HG03175 (cell line): Measurements from ENCODE around the gene ZC3H12A.

Experiments used
- ATAC-seq: cut with Tn5 transposase; IDR thresholded peaks from one replicate; pipeline ENCODE4 v1.9.1; 2021; ENCODE audit warnings: mild to moderate bottlenecking, moderate library complexity; ENCODE audit not compliant: unreplicated experiment

ZC3H12A gene

GRCh38 chr1:37474046-37474696 is at the start of gene ZC3H12A:
Gene ZC3H12A (plus strand): TSS chr1:37474580. CDS start chr1:37475497, 917 bp downstream.
- peak; percentile 65 for ATAC-seq

- ATAC-seq = no peak
Measured at GRCh38 chr1:37425221-37425620, 49.2 kb upstream of the ZC3H12A start.

- ATAC-seq = no peak
Measured at GRCh38 chr1:37429029-37429428, 45.4 kb upstream of the ZC3H12A start.

- ATAC-seq = no peak
Measured at GRCh38 chr1:37430103-37430985, 44.0 kb upstream of the ZC3H12A start.

- ATAC-seq = no peak
Measured at GRCh38 chr1:37432716-37433115, 41.7 kb upstream of the ZC3H12A start.

- ATAC-seq = no peak
Measured at GRCh38 chr1:37433171-37433570, 41.2 kb upstream of the ZC3H12A start.

GRCh38 chr1:37434292-37435225 is 39.8 kb upstream of the ZC3H12A start:
- no peak for ATAC-seq

- ATAC-seq = no peak
Measured at GRCh38 chr1:37437087-37437486, 37.3 kb upstream of the ZC3H12A start.

GRCh38 chr1:37438037-37438868 is 36.1 kb upstream of the ZC3H12A start:
- ATAC-seq = no peak

- no peak for ATAC-seq
Measured at GRCh38 chr1:37438869-37439343, 35.5 kb upstream of the ZC3H12A start.

GRCh38 chr1:37439349-37439995 is 34.9 kb upstream of the ZC3H12A start:
- ATAC-seq = no peak

- no peak for ATAC-seq
Measured at GRCh38 chr1:37441490-37441889, 32.9 kb upstream of the ZC3H12A start.

GRCh38 chr1:37442139-37442538 is 32.2 kb upstream of the ZC3H12A start:
- ATAC-seq = no peak

GRCh38 chr1:37442644-37443043 is 31.7 kb upstream of the ZC3H12A start:
- no peak for ATAC-seq

- ATAC-seq = no peak
Measured at GRCh38 chr1:37446874-37447273, 27.5 kb upstream of the ZC3H12A start.

- no peak for ATAC-seq
Measured at GRCh38 chr1:37448185-37448584, 26.2 kb upstream of the ZC3H12A start.

GRCh38 chr1:37448691-37449417 is 25.5 kb upstream of the ZC3H12A start:
- ATAC-seq = no peak

GRCh38 chr1:37449936-37450335 is 24.4 kb upstream of the ZC3H12A start:
- ATAC-seq = no peak

GRCh38 chr1:37452416-37452815 is 22.0 kb upstream of the ZC3H12A start:
- ATAC-seq = no peak
